HFF-Myc (cell line): Measurements from ENCODE around the gene FBLN2.

Experiments used
- DNase-seq: peaks from one replicate; pipeline ENCODE4 v3.0.0-alpha.2; 2011; ENCODE audit warnings: low read depth; ENCODE audit errors: extremely low read depth
- H3K4me3 ChIP-seq: replicated peaks from 2 replicates; pipeline ENCODE4 v1.5.1; 2011; ENCODE audit warnings: low read depth, mild to moderate bottlenecking, control low read depth, low read length
- TF ChIP-seq, protein P1 (sequence below): IDR thresholded peaks from 2 replicates; pipeline ENCODE4 v1.5.1; 2012; ENCODE audit warnings: mild to moderate bottlenecking, low read depth, low read length, control low read depth; ENCODE audit errors: missing control alignments

The FBLN2 gene

DNA sequence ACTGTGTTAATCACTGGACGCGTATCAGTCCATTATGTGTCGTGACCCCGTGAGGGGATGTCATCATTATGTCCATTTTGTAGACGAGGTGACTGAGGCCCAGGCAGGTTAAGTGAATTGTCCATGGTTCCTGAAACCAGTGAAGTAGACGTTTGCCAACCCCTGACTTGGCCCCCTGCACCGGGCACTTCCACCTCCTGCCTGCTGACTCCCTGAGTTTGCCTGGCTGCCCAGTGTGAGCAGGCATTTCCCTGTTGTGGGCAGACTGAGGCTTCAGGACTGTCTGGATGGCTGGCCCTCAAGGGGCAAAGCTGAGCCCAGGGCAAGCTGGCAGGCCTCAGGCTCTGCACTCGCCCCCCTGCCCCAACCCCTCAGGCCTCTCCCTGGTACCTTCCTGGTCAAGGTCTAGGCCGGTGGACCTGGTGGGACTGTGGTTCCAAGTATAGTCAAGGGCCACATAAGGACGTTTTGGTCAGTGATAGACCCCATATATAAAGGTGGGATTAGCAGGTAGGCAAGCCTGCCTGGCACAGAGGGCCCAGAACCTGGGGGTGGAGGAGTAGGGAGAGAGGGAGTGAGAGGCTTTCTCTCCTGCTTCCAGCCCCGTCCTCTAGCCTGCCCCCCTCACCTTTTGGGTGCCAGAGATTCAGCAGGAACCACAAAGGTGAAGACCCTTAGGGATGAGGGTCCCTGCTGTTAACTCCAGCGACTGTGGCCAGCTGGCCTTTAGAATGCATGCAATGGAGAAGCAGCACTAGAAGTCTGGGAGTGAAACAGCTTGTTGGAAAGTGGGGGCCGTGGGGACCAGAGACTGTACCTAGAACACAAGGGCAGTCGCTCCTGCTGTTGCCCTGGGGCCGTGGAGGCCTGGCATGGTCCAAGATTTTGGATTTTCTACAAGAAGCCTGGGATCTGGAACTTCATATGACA is 34.6 kb downstream of the FBLN2 start:
- TF ChIP-seq, protein P1, sequence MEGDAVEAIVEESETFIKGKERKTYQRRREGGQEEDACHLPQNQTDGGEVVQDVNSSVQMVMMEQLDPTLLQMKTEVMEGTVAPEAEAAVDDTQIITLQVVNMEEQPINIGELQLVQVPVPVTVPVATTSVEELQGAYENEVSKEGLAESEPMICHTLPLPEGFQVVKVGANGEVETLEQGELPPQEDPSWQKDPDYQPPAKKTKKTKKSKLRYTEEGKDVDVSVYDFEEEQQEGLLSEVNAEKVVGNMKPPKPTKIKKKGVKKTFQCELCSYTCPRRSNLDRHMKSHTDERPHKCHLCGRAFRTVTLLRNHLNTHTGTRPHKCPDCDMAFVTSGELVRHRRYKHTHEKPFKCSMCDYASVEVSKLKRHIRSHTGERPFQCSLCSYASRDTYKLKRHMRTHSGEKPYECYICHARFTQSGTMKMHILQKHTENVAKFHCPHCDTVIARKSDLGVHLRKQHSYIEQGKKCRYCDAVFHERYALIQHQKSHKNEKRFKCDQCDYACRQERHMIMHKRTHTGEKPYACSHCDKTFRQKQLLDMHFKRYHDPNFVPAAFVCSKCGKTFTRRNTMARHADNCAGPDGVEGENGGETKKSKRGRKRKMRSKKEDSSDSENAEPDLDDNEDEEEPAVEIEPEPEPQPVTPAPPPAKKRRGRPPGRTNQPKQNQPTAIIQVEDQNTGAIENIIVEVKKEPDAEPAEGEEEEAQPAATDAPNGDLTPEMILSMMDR = no peak
- H3K4me3 ChIP-seq = no peak overlapping the region
- DNase-seq = no peak

GRCh38 chr3:13584427-13584891 is 35.5 kb downstream of the FBLN2 start:
- no peak overlapping the region for H3K4me3 ChIP-seq
- TF ChIP-seq, protein P1 = no peak
- DNase-seq = no peak

GRCh38 chr3:13584901-13585300 is 36.0 kb downstream of the FBLN2 start:
- no peak overlapping the region for H3K4me3 ChIP-seq
- no peak for DNase-seq
- TF ChIP-seq, protein P1 = no peak

- no peak for DNase-seq
- no peak overlapping the region for H3K4me3 ChIP-seq
- TF ChIP-seq, protein P1 = no peak
Measured at GRCh38 chr3:13587442-13587841, 38.5 kb downstream of the FBLN2 start.

GRCh38 chr3:13588221-13588701 is 39.3 kb downstream of the FBLN2 start:
- no peak for DNase-seq
- no peak overlapping the region for H3K4me3 ChIP-seq

DNA sequence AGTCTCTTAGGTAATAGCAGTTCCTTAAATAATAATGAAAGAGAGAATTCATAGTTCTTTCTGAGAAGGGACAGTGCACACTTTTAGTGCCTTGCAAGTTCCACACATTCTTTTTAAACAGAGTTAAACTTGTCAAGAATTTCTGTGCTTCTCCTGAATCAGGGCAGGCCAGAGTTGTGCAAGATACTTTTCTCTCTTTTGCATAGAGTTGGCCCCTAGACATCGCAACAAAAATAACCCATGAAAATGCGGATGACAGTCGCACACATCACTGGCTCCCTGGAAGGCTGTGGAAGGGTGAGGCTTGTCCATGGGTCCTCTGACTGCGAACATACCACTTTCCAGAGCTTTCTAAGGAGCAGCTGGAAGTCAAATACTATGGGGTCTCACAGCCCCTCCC is 40.1 kb downstream of the FBLN2 start:
- TF ChIP-seq, protein P1 = no peak
- H3K4me3 ChIP-seq = no peak overlapping the region
- DNase-seq = no peak

More at GRCh38 chr3:13588221-13588701, 39.3 kb downstream of the FBLN2 start:
- TF ChIP-seq, protein P1 = no peak
